HepG2 (cell line): ENCODE data around the gene PSMB2. TPM values are rescaled to one million over a fixed set of nuclear protein-coding genes. Genes with fewer than 3 reads are reported as not detected.
A peak's percentile ranks its signal among the peaks of the same experiment; 100 is the strongest.

ENCODE experiments used
- ATAC-seq: fragments of 200-7000 bp; cut with Tn5 transposase; 3 replicates; pipeline ENCODE4 v1.9.1; 2020; ENCODE audit warnings: mild to moderate bottlenecking, moderate library complexity
- BruUV-seq: library from RNA; stranded (reverse); fragments of 400-500 nt; replicated peaks from 2 replicates; lab custom pipeline; 2021; lab: Mats Ljungman, UMichigan
- CTCF ChIA-PET: fragments of 300-600 bp; formaldehyde crosslinking; extraction: SDS; loops from one replicate; lab custom pipeline; 2021; ENCODE audit warnings: low total read pairs, inconsistent platforms, low intra/inter-chr PET ratio; lab: Yijun Ruan, JAX
- POLR2A ChIA-PET: fragments of 350-600 bp; sonication (Branson Sonifier 250); formaldehyde crosslinking; loops from one replicate; lab custom pipeline; 2020; ENCODE audit warnings: antibody characterized with exemption, inconsistent platforms; lab: Yijun Ruan, JAX
- DNase-seq: peaks from one replicate; pipeline ENCODE4 v3.0.0-alpha.2; 2015; ENCODE audit warnings: low spot score
- FAIRE-seq: peaks from 3 replicates; lab custom pipeline; 2011; peaks lifted over from hg19 to GRCh38; lab: Jason Lieb, UNC
- H2AFZ ChIP-seq: one replicate; pipeline ENCODE4 v1.6.1; 2011; ENCODE audit warnings: low read length, inconsistent platforms
- H3K27ac ChIP-seq: fragments of 300-600 bp; 3 replicates; pipeline ENCODE4 v1.8.0; 2011; ENCODE audit warnings: mixed run types, mild to moderate bottlenecking, mixed read lengths, low read length, inconsistent platforms; ENCODE audit not compliant: insufficient read depth; ENCODE audit errors: extremely low read length
- H3K27me3 ChIP-seq, 2 experiments: fragments of 200-600 bp in 1 of 2; 2 replicates in 1 of 2; 3 replicates in 1 of 2; pipeline versions ENCODE4 v1.6.0 to v1.8.0; 2011; ENCODE audit warnings: low read length in 2 of 2, mild to moderate bottlenecking in 2 of 2, moderate library complexity in 2 of 2, inconsistent platforms in 1 of 2; ENCODE audit not compliant: insufficient read depth in 2 of 2, control insufficient read depth in 1 of 2
- H3K36me3 ChIP-seq, 2 experiments: fragments of 200-600 bp in 1 of 2; replicated peaks in 1 of 2; 2 replicates in 1 of 2; 3 replicates in 1 of 2; pipeline versions ENCODE4 v1.5.1 to v1.8.0; 2011; ENCODE audit warnings: low read length in 2 of 2, inconsistent platforms in 1 of 2; ENCODE audit not compliant: insufficient read depth in 2 of 2, control insufficient read depth in 1 of 2
- H3K4me1 ChIP-seq: 2 replicates; pipeline ENCODE4 v1.5.1; 2012; ENCODE audit warnings: low read length, inconsistent platforms; ENCODE audit not compliant: insufficient read depth
- H3K4me2 ChIP-seq: 2 replicates; pipeline ENCODE4 v1.6.0; 2011; ENCODE audit warnings: low read depth, low read length, inconsistent platforms
- H3K4me3 ChIP-seq, 3 experiments: fragments of 200-600 bp in 1 of 3; sonication (generic), shearing (Covaris generic) in 1 of 3; replicated peaks in 1 of 3; 2 replicates each; pipeline ENCODE4 v1.5.1; 2011 to 2016; ENCODE audit warnings: low read length in 3 of 3, inconsistent platforms in 2 of 3, low read depth in 2 of 3, mild to moderate bottlenecking in 2 of 3, control low read depth in 1 of 3, mixed read lengths in 1 of 3; ENCODE audit not compliant: insufficient read depth in 1 of 3
- H3K79me2 ChIP-seq: one replicate; pipeline ENCODE4 v1.6.1; 2011; ENCODE audit warnings: low read length, inconsistent platforms; ENCODE audit not compliant: insufficient read depth
- H3K9ac ChIP-seq: 2 replicates; pipeline ENCODE4 v1.6.0; 2011; ENCODE audit warnings: mild to moderate bottlenecking, low read depth, low read length, inconsistent platforms; ENCODE audit not compliant: insufficient read depth
- H3K9me3 ChIP-seq: 2 replicates; pipeline ENCODE4 v1.5.1; 2012; ENCODE audit warnings: mild to moderate bottlenecking, low read length
- H4K20me1 ChIP-seq: 2 replicates; pipeline ENCODE4 v1.6.0; 2011; ENCODE audit warnings: inconsistent platforms, mild to moderate bottlenecking, low read length, moderate library complexity; ENCODE audit not compliant: insufficient read depth
- FOSL2 ChIP-seq: sonication (generic); formaldehyde crosslinking; IDR thresholded peaks from 2 replicates; pipeline ENCODE4 v1.4.0; 2020; ENCODE audit warnings: missing genetic modification reagents
- HHEX ChIP-seq: IDR thresholded peaks from 2 replicates; pipeline ENCODE4 v1.6.1; 2016; ENCODE audit warnings: control low read depth
- WGBS: methylation state at CpG from one replicate; pipeline ENCODE4 v1.1.6; 2017; ENCODE audit warnings: low lambda C conversion rate; 5-methylcytosine and 5-hydroxymethylcytosine counted together
- in situ Hi-C: cut with HindIII; loops from 2 replicates; pipeline ENCODE4 v1.10.0; 2017; ENCODE audit warnings: low pct_unique_long_range_greater_than_20kb; ENCODE audit not compliant: extremely low pct_ligation_motif_present
- intact Hi-C: fragments of 100-400 bp; cut with micrococcal nuclease; formaldehyde crosslinking; loops from one replicate; pipeline ENCODE4 v1.10.0; 2022; ENCODE audit not compliant: unreplicated experiment
- polyA plus RNA-seq, 8 experiments: library from polyadenylated mRNA; depleted of rRNA in 3 of 8; stranded (reverse) in 7 of 8; unstranded in 1 of 8; fragments of >200 nt; fragmentation: Illumina TruSeq in 4 of 8; extraction: Trizol in 4 of 8; gene quantifications; 2 replicates each; pipeline versions ENCODE4 v1.2.1 to v1.2.3, GENCODE V29; 2011 to 2016; ENCODE audit warnings: low read depth in 4 of 8, missing spikeins in 1 of 8, mixed read lengths in 1 of 8; ENCODE audit not compliant: insufficient read depth in 1 of 8
- total RNA-seq, 5 experiments: library from RNA; depleted of rRNA; stranded (reverse); fragments of >200 nt; fragmentation: Illumina TruSeq; extraction: Trizol; gene quantifications; 2 replicates each; pipeline ENCODE4 v1.2.3, GENCODE V29; 2016; ENCODE audit warnings: low read depth in 1 of 5
- TF ChIP-seq, protein P1 (sequence below): IDR thresholded peaks from 2 replicates; pipeline ENCODE4 v1.6.1; 2016; ENCODE audit warnings: missing compliant biosample characterization, missing genetic modification reagents, borderline replicate concordance
- TF ChIP-seq, protein P2 (sequence below): sonication (generic); formaldehyde crosslinking; IDR thresholded peaks from 2 replicates; pipeline ENCODE4 v1.4.0; 2020; ENCODE audit warnings: mild to moderate bottlenecking, missing genetic modification reagents

Gene PSMB2
- total and polyA plus RNA-seq, 2 of the 13 experiments (the other 11 are each of a cell fraction or from before 2014, with no cell fraction given), result 60.6 to 62.2 TPM

DNA sequence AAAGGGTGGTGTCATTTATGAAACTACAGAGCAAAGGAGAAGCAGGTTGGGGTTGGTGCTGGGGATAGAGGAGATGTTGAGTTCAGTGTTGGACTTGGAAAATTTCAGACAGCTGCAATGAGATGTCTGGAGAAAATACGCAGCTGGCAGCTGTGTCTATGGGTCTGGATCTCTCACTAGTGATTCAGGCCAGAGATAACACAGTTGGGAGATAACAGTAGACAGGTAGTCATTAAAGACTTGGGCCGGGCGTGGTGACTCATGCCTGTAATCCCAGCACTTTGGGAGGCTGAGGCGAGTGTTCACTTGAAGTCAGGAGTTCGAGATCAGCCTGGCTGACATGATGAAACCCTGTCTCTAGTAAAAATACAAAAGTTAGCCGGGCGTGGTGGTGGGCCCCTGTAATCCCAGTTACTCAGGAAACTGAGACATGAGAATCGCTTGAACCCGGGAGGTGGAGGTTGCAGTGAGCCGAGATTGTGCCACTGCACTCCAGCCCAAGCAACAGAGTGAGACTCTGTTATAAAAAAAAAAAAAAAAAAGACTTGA is 70.7 kb downstream of the PSMB2 start:
- peaks cover 19% of the 10 kb centered on the region for H3K4me1 ChIP-seq
- H3K9me3 ChIP-seq, result no peaks in the 10 kb centered on the region
- no peak overlapping the region for H3K4me2 ChIP-seq
- H3K4me3 ChIP-seq, result no peak overlapping the region
- no peaks in the 10 kb centered on the region; a peak in 1 of 5 replicates for H3K36me3 ChIP-seq
- in situ Hi-C loops, result no loop called here
- DNase-seq, result no peak
- TF ChIP-seq, protein P1, sequence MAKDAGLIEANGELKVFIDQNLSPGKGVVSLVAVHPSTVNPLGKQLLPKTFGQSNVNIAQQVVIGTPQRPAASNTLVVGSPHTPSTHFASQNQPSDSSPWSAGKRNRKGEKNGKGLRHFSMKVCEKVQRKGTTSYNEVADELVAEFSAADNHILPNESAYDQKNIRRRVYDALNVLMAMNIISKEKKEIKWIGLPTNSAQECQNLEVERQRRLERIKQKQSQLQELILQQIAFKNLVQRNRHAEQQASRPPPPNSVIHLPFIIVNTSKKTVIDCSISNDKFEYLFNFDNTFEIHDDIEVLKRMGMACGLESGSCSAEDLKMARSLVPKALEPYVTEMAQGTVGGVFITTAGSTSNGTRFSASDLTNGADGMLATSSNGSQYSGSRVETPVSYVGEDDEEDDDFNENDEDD, result no peak
- no peak for TF ChIP-seq HHEX (CRISPR knock-in tag)
- TF ChIP-seq FOSL2 (CRISPR knock-in tag), result 0 out of 2 replicates have a peak, but pooled peaks have one; percentile 22
- TF ChIP-seq, protein P2, sequence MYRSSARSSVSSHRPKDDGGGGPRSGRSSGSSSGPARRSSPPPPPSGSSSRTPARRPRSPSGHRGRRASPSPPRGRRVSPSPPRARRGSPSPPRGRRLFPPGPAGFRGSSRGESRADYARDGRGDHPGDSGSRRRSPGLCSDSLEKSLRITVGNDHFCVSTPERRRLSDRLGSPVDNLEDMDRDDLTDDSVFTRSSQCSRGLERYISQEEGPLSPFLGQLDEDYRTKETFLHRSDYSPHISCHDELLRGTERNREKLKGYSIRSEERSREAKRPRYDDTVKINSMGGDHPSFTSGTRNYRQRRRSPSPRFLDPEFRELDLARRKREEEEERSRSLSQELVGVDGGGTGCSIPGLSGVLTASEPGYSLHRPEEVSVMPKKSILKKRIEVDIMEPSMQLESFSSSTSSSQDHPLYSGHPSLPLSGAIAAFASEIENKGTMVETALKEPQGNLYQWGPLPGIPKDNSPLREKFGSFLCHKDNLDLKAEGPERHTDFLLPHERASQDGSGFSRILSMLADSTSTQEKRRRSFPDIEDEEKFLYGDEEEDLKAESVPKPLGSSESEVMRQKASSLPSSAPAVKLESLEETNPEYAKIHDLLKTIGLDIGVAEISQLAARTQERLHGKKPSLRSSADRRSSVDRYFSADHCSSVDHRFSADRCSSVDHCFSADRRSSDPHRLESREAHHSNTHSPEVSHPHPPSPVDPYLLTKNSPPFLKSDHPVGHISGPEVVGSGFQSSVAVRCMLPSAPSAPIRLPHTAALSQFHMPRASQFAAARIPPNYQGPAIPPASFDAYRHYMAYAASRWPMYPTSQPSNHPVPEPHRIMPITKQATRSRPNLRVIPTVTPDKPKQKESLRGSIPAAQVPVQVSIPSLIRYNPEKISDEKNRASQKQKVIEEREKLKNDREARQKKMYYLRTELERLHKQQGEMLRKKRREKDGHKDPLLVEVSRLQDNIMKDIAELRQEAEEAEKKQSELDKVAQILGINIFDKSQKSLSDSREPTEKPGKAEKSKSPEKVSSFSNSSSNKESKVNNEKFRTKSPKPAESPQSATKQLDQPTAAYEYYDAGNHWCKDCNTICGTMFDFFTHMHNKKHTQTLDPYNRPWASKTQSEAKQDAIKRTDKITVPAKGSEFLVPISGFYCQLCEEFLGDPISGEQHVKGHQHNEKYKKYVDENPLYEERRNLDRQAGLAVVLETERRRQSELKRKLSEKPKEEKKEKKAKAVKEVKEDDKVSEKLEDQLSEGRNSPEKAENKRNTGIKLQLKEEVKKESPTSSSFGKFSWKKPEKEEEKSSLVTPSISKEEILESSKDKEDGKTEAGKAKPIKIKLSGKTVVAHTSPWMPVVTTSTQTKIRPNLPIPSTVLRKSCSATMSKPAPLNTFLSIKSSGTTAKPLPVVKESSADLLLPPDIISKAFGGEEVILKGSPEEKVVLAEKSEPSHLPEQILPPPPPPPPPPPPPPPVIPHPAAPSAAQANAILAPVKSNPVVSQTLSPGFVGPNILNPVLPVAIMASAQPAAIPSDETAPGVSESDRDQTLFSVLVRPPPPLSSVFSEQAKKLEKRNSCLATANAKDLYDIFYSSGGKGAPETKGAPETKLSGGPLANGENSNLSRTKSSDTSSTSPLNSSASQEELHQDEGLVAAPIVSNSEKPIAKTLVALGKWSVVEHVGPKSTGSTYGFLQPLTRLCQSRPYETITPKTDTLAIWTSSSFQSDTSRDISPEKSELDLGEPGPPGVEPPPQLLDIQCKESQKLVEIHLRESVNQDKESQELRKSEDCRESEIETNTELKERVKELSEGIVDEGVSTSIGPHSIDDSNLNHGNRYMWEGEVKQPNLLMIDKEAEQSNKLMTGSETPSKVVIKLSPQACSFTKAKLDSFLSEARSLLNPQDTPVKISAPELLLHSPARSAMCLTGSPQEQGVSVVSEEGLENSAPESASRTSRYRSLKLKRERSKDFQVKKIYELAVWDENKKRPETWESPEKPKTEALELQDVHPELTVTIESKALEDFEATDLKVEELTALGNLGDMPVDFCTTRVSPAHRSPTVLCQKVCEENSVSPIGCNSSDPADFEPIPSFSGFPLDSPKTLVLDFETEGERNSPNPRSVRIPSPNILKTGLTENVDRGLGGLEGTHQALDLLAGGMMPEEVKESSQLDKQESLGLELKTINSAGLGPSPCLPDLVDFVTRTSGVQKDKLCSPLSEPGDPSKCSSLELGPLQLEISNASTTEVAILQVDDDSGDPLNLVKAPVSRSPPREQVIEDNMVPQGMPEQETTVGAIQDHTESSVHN (CRISPR knock-in tag), result no peak
- no peaks in the 10 kb centered on the region for H4K20me1 ChIP-seq
- ATAC-seq, result no peak
- ChIA-PET POLR2A (interaction anchor here (2.6 kb wide), 1 partner anchor 14 kb away, joined by 25 read pairs; the partner anchor contains the start of genes KIAA0319L and NCDN), CTCF (no interaction called here)
- 39% methylated on average over 10 of the region's 10 CpGs for WGBS
- intact Hi-C loops, result no loop called here
- no peak for FAIRE-seq
- H3K79me2 ChIP-seq, result no peaks in the 10 kb centered on the region
- no TSS peak for BruUV-seq
- no peak overlapping the region for H2AFZ ChIP-seq
- H3K27ac ChIP-seq, result no peak overlapping the region
- peaks cover 0 to 10% of the 10 kb centered on the region in 2 experiments; a peak in 1 of 5 replicates for H3K27me3 ChIP-seq
- no peak overlapping the region for H3K9ac ChIP-seq
